A549 (cell line): ENCODE data around the gene HMGN5.

Source experiments
- CHD2 ChIP-seq: fragments of 150-350 bp; IDR thresholded peaks from 2 replicates; pipeline ENCODE4 v1.6.1; 2014; ENCODE audit warnings: low read length; ENCODE audit not compliant: partially characterized antibody
- CTCF ChIP-seq: fragments of >200 bp; sonication (Bioruptor Twin); formaldehyde crosslinking; IDR thresholded peaks from 3 replicates; pipeline ENCODE4 v1.5.1; 2016
- EP300 ChIP-seq, 2 experiments: fragments of >200 bp; sonication (Bioruptor Twin); formaldehyde crosslinking; IDR thresholded peaks; 2 replicates in 1 of 2; 3 replicates in 1 of 2; pipeline ENCODE4 v1.6.1; 2016 to 2017
- HOXB13 ChIP-seq: fragments of 250-450 bp; sonication (Bioruptor Pico); IDR thresholded peaks from 2 replicates; pipeline ENCODE4 v1.5.0; 2020; ENCODE audit warnings: low read depth, mild to moderate bottlenecking, moderate library complexity
- JUNB ChIP-seq: fragments of >200 bp; sonication (Bioruptor Twin); formaldehyde crosslinking; IDR thresholded peaks from 2 replicates; pipeline ENCODE4 v1.6.1; 2016
- RAD21 ChIP-seq, 2 experiments: fragments of >200 bp in 1 of 2; sonication (Bioruptor Twin) in 1 of 2; formaldehyde crosslinking in 1 of 2; IDR thresholded peaks in 1 of 2; conservative IDR thresholded peaks in 1 of 2; 2 replicates in 1 of 2; 3 replicates in 1 of 2; pipeline ENCODE4 v1.6.1; 2012 to 2018; ENCODE audit warnings: inconsistent platforms in 1 of 2
- TF ChIP-seq, protein P1 (sequence below): fragments of 200-600 bp; sonication (generic); IDR thresholded peaks from 2 replicates; pipeline ENCODE4 v1.6.1; 2016; ENCODE audit warnings: antibody characterized with exemption, mild to moderate bottlenecking, moderate library complexity

DNA sequence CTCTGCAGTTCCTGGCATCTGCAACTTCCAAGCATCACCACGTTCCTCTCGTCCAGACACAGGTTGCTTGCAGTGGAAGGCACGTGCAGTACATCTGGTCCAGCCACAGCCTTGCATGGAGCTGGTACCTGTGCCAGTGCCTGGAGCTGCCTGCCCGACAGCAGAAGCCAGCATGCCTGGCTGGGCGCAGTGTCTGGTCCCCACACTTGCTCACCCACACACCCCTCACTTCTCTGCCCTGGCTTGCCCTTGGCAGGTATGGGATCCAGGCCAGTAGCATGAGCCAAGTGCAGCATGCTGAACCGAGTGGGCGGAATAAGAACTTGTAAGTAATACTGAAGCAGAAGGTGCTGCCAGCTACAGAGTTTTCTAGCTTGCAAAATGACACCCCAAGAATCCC lies 40.0 kb upstream of the HMGN5 start:
- TF ChIP-seq HOXB13 (no peak), CTCF (no peak), EP300 (IDR thresholded peaks at IDR 0.05) (no peak), RAD21 (conservative IDR thresholded peaks at IDR 0.05 in 1 of 2, IDR thresholded peaks at IDR 0.05 in 1 of 2) (no peak), CHD2 (no peak), JUNB (no peak)
- TF ChIP-seq, protein P1, sequence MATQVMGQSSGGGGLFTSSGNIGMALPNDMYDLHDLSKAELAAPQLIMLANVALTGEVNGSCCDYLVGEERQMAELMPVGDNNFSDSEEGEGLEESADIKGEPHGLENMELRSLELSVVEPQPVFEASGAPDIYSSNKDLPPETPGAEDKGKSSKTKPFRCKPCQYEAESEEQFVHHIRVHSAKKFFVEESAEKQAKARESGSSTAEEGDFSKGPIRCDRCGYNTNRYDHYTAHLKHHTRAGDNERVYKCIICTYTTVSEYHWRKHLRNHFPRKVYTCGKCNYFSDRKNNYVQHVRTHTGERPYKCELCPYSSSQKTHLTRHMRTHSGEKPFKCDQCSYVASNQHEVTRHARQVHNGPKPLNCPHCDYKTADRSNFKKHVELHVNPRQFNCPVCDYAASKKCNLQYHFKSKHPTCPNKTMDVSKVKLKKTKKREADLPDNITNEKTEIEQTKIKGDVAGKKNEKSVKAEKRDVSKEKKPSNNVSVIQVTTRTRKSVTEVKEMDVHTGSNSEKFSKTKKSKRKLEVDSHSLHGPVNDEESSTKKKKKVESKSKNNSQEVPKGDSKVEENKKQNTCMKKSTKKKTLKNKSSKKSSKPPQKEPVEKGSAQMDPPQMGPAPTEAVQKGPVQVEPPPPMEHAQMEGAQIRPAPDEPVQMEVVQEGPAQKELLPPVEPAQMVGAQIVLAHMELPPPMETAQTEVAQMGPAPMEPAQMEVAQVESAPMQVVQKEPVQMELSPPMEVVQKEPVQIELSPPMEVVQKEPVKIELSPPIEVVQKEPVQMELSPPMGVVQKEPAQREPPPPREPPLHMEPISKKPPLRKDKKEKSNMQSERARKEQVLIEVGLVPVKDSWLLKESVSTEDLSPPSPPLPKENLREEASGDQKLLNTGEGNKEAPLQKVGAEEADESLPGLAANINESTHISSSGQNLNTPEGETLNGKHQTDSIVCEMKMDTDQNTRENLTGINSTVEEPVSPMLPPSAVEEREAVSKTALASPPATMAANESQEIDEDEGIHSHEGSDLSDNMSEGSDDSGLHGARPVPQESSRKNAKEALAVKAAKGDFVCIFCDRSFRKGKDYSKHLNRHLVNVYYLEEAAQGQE = no peak
